Right lobe of liver (tissue), 6 donors: ENCODE data around the gene DNAI7. TPM values are rescaled to one million over a fixed set of nuclear protein-coding genes. Genes with fewer than 3 reads are reported as not detected.

Experiments used
- ATAC-seq, 4 donors: fragments of 200-7000 bp; cut with Tn5 transposase; one replicate each; pipeline ENCODE4 v1.9.1; 2020; ENCODE audit warnings: mild to moderate bottlenecking in 4 of 4, moderate library complexity in 4 of 4
- DNase-seq, 3 donors: peaks; one replicate each; pipeline ENCODE4 v3.0.0-alpha.2; 2020
- H3K27ac ChIP-seq, 3 donors: fragments of 200-600 bp; one replicate each; pipeline ENCODE4 v1.8.0; 2022
- H3K27me3 ChIP-seq, 2 donors: fragments of 200-600 bp; one replicate each; pipeline ENCODE4 v1.8.0; 2022
- H3K36me3 ChIP-seq, 4 donors: fragments of 200-600 bp; sonication (generic) in 1 of 4; one replicate each; pipeline versions ENCODE4 v1.5.1 to v1.8.0; 2017 to 2022; ENCODE audit warnings: control low read depth in 1 of 4
- H3K4me1 ChIP-seq, 4 donors: fragments of 200-600 bp; sonication (generic) in 1 of 4; one replicate each; pipeline versions ENCODE4 v1.5.1 to v1.8.0; 2017 to 2022; ENCODE audit warnings: control low read depth in 1 of 4
- H3K4me3 ChIP-seq, 3 donors: fragments of 200-600 bp; one replicate each; pipeline ENCODE4 v1.8.0; 2022
- H3K9me3 ChIP-seq, 4 donors: fragments of 200-600 bp; sonication (generic) in 1 of 4; one replicate each; pipeline versions ENCODE4 v1.5.1 to v1.8.0; 2017 to 2022; ENCODE audit warnings: control low read depth in 1 of 4
- POLR2A ChIP-seq: fragments of 450-650 bp; IDR thresholded peaks from one replicate; pipeline ENCODE4 v1.6.1; 2017; ENCODE audit warnings: antibody characterized with exemption, mild to moderate bottlenecking
- WGBS: methylation state at CpG from one replicate; pipeline ENCODE4 v1.1.6; 2018; ENCODE audit warnings: low coverage, low lambda C conversion rate; ENCODE audit not compliant: insufficient coverage; ENCODE audit errors: missing lambda C conversion rate; 5-methylcytosine and 5-hydroxymethylcytosine counted together
- intact Hi-C, 2 donors: fragments of 100-400 bp; cut with DNase I; formaldehyde crosslinking; loops; one replicate each; pipeline versions ENCODE4 v1.11.2 to v1.14.1; 2022
- total RNA-seq, 6 experiments: library from RNA; depleted of rRNA in 2 of 6; stranded (reverse); fragments of >200 nt in 2 of 6; fragmentation: NEBNext Ultra II Directional in 3 of 6; extraction: Animal tissue kit (Norgen Biotek cat#: 25700) in 3 of 6; gene quantifications; one replicate each; pipeline versions ENCODE4 v1.1.0 to v1.2.4, GENCODE V29; 2016 to 2023
- TF ChIP-seq, protein P1 (sequence below), 4 donors: fragments of 200-600 bp in 3 of 4; fragments of 450-650 bp in 1 of 4; IDR thresholded peaks; one replicate each; pipeline versions ENCODE4 v1.5.1 to v1.8.0; 2016 to 2022; ENCODE audit warnings: antibody characterized with exemption in 4 of 4, mild to moderate bottlenecking in 2 of 4
- donor health status: DM: no; HTN: yes; CAD: no.
- donor health status: DM: no; HTN: no; CAD: no.
- donor health status: DM: no; HTN: no; CAD: no.
- donor health status: DM: no; HTN: yes; CAD: no.
- donor health status: DM: no; HTN: yes; CAD: no.

Gene DNAI7
- total RNA-seq, 6 experiments from 2014 or later = 0.39 TPM; not detected in 5

DNA sequence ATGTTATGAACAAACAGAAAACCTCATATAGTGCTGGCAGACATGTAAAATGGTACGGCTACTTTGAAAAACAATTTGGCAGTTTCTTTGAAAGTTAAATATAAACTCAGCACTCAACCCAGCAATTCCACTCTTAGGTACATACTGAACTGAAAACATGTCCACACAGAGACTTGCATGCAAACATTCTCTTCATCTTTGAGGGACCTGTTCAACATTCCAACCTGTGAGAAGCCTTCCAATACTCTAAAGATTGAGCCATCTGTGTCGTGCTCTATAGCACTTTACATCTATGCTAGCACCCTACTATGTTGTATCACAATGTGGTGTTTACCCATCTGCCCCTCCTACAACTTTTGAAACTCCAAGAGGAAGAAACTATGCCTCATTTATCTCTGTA, 79.3 kb downstream of the DNAI7 start:
- WGBS = 33% methylated on average over 2 of the region's 2 CpGs
- intact Hi-C loops = no loop called here
- Histone ChIP-seq H3K27me3 (no peaks in the 10 kb centered on the region), H3K36me3 (no peaks in the 10 kb centered on the region), H3K9me3 (no peaks in the 10 kb centered on the region), H3K4me1 (no peaks in the 10 kb centered on the region), H3K4me3 (no peak overlapping the region), H3K27ac (no peak overlapping the region)
- peak; percentile 38 to 74 (median 57) for ATAC-seq
- TF ChIP-seq POLR2A = no peak
- TF ChIP-seq, protein P1, sequence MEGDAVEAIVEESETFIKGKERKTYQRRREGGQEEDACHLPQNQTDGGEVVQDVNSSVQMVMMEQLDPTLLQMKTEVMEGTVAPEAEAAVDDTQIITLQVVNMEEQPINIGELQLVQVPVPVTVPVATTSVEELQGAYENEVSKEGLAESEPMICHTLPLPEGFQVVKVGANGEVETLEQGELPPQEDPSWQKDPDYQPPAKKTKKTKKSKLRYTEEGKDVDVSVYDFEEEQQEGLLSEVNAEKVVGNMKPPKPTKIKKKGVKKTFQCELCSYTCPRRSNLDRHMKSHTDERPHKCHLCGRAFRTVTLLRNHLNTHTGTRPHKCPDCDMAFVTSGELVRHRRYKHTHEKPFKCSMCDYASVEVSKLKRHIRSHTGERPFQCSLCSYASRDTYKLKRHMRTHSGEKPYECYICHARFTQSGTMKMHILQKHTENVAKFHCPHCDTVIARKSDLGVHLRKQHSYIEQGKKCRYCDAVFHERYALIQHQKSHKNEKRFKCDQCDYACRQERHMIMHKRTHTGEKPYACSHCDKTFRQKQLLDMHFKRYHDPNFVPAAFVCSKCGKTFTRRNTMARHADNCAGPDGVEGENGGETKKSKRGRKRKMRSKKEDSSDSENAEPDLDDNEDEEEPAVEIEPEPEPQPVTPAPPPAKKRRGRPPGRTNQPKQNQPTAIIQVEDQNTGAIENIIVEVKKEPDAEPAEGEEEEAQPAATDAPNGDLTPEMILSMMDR (IDR thresholded peaks at IDR 0.05) = no peak
- DNase-seq = no peak

DNA sequence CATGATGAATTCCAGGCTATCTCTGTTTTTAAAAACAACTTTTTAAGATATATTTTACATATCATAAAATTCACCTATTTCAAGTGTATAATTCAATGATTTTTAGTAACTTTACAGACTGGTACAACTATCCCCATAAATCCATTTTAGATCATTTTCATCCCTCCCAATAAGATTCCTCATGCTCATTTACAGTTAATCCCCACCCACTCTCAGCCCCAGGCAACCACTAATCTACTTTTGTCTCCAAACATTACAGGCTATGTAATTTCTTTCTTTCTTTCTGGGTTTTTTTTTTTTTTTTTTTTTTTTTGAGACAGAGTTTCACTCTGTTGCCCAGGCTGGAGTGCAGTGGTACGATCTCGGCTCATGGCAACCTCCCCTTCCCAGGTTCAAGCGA, 81.3 kb downstream of the DNAI7 start:
- no peaks in the 10 kb centered on the region for H3K9me3 ChIP-seq
- no peaks in the 10 kb centered on the region for H3K27me3 ChIP-seq
- TF ChIP-seq, protein P1 (IDR thresholded peaks at IDR 0.05) = no peak
- TF ChIP-seq POLR2A = no peak
- H3K4me1 ChIP-seq = no peaks in the 10 kb centered on the region
- DNase-seq (no peak), ATAC-seq (no peak)
- H3K4me3 ChIP-seq = no peak overlapping the region
- 96% methylated on average over 3 of the region's 3 CpGs for WGBS
- intact Hi-C loops = no loop called here
- no peak overlapping the region for H3K27ac ChIP-seq
- no peaks in the 10 kb centered on the region for H3K36me3 ChIP-seq

DNA sequence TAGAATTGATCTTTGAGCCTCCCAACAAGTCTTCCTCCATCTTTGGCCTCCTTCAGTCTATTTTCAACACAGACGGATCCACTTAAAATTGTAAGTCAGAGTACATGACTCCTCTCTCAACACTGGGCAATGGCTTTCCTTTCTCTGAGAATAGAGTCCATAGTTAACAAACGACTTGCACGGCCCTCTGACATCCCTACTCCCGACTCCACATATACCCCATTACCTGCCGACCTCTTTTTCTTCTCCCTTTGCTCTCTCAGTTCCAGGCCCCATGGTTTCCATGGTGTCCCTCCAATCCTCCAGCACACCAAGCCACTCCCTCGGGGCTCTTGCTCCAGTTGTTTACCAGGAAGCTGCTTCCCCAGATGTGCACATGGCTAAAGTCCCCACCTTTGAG, 84.7 kb downstream of the DNAI7 start:
- no peak for DNase-seq
- TF ChIP-seq POLR2A = no peak
- TF ChIP-seq, protein P1 (IDR thresholded peaks at IDR 0.05) = no peak
- Histone ChIP-seq H3K9me3 (no peaks in the 10 kb centered on the region), H3K27ac (no peak overlapping the region), H3K4me3 (no peak overlapping the region), H3K36me3 (no peaks in the 10 kb centered on the region), H3K4me1 (no peaks in the 10 kb centered on the region), H3K27me3 (no peaks in the 10 kb centered on the region)
- intact Hi-C loops = no loop called here
- 87% methylated on average over 6 of the region's 6 CpGs for WGBS
- no peak for ATAC-seq

DNA sequence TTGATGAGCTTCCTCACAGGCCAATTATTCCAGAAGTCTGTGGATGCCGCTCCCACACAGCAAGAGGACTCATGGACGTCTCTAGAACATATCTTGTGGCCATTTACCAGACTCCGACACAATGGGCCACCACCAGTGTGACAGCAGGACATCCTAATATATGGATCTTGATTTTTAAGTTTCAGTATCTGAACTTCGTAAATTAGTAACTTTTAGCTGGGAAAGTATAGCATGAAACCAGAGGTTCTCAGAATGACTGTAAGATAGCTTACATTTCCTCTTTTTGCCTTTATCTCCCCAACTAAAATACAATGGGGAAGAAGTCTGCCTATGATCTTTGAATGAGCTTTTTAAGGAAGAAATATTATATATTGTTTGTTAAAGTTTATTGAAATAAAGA, 87.0 kb downstream of the DNAI7 start:
- TF ChIP-seq, protein P1 (IDR thresholded peaks at IDR 0.05) = no peak
- TF ChIP-seq POLR2A = no peak
- 66% methylated on average over 4 of the region's 4 CpGs for WGBS

DNA sequence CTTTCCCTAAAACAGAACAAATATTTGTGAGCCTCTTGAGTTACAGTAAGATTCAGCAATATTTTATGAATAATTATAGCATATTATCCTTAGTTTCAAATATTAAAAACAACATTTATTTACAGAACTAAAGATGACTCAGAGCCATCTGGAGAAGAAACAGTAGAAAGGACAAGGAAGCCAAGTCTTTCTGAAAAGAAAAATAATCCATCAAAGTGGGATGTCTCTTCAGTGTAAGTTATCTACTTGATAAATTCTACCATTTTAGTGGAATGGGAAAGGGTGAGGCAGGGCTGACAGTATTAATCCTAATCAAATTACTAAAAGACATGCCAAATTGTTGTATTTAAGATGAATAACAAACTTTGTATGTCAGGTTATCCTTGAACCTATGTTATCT, 88.1 kb downstream of the DNAI7 start:
- Histone ChIP-seq H3K27me3 (no peaks in the 10 kb centered on the region), H3K27ac (no peak overlapping the region), H3K4me3 (no peak overlapping the region), H3K4me1 (no peaks in the 10 kb centered on the region), H3K9me3 (no peaks in the 10 kb centered on the region), H3K36me3 (no peaks in the 10 kb centered on the region)
- no peak for TF ChIP-seq POLR2A
- TF ChIP-seq, protein P1 (IDR thresholded peaks at IDR 0.05) = no peak
- no peak for DNase-seq
- no peak for ATAC-seq
- intact Hi-C loops = no loop called here

More for the DNA sequence above, 87.0 kb downstream of the DNAI7 start:
- intact Hi-C loops = no loop called here
- Histone ChIP-seq H3K36me3 (no peaks in the 10 kb centered on the region), H3K27ac (no peak overlapping the region), H3K4me3 (no peak overlapping the region), H3K9me3 (no peaks in the 10 kb centered on the region), H3K4me1 (no peaks in the 10 kb centered on the region), H3K27me3 (no peaks in the 10 kb centered on the region)
- no peak for DNase-seq
- no peak for ATAC-seq
